Inferior parietal cortex (tissue), 1 donor: ENCODE measurements around the gene RNF213.
A peak's percentile ranks its signal among the peaks of the same experiment; 100 is the strongest.

Experiments
- DNase-seq: peaks from one replicate; pipeline ENCODE4 v3.0.0-alpha.2; 2016; ENCODE audit errors: extremely low spot score

Gene RNF213

GRCh38 chr17:80260791-80261158, at the start of gene RNF213:
TSS of gene RNF213 (plus strand) at chr17:80260852. CDS start at chr17:80263682, 2,830 bp downstream.
- DNase-seq: no peak

GRCh38 chr17:80212109-80212508, 48.5 kb upstream of the RNF213 start:
- DNase-seq: no peak

GRCh38 chr17:80212511-80212910, 48.1 kb upstream of the RNF213 start:
- no peak for DNase-seq

- no peak for DNase-seq
These were observed 47.5 kb upstream of the RNF213 start for GRCh38 chr17:80212962-80213642.

- DNase-seq: no peak
These were observed 47.0 kb upstream of the RNF213 start for GRCh38 chr17:80213643-80213975.

GRCh38 chr17:80214012-80214877, 46.4 kb upstream of the RNF213 start:
- no peak for DNase-seq

- DNase-seq: no peak
These were observed 45.8 kb upstream of the RNF213 start for GRCh38 chr17:80214878-80215210.

GRCh38 chr17:80216473-80217456, 43.9 kb upstream of the RNF213 start:
- no peak for DNase-seq

- DNase-seq: no peak
These were observed 42.8 kb upstream of the RNF213 start for GRCh38 chr17:80217703-80218362.

GRCh38 chr17:80218391-80218790, 42.3 kb upstream of the RNF213 start:
- DNase-seq: no peak

GRCh38 chr17:80219013-80219762, 41.5 kb upstream of the RNF213 start:
- DNase-seq: peak; percentile 36

- no peak for DNase-seq
These were observed 40.9 kb upstream of the RNF213 start for GRCh38 chr17:80219763-80220053.

- DNase-seq: peak; percentile 8
These were observed 40.5 kb upstream of the RNF213 start, which contains the start of the genes SGSH and SLC26A11 for GRCh38 chr17:80220054-80220735. TSS of gene SGSH (minus strand) at chr17:80220333. CDS start at chr17:80220313, 20 bp downstream. TSS of gene SLC26A11 (plus strand) at chr17:80220427. CDS start at chr17:80221561, 1,134 bp downstream.

GRCh38 chr17:80220736-80221215, 39.9 kb upstream of the RNF213 start:
- DNase-seq: peak; percentile 15

- no peak for DNase-seq
These were observed 39.1 kb upstream of the RNF213 start for GRCh38 chr17:80221351-80222105.

GRCh38 chr17:80222376-80223141, 38.1 kb upstream of the RNF213 start:
- no peak for DNase-seq

- no peak for DNase-seq
These were observed 37.4 kb upstream of the RNF213 start for GRCh38 chr17:80223142-80223815.
